CD4-positive, alpha-beta T cell treated with Interleukin-2 at 100 ng/mL for 4 hours (primary cell): ENCODE data around the gene ESRRG.

ENCODE experiments used
- DNase-seq: peaks from one replicate; pipeline ENCODE4 v3.0.0-alpha.2; 2020; ENCODE audit warnings: low spot score

Gene ESRRG

GRCh38 chr1:216502528-216503162, 220.6 kb downstream of the ESRRG start:
- no peak for DNase-seq

GRCh38 chr1:216500273-216500967, 222.8 kb downstream of the ESRRG start:
- no peak for DNase-seq

- DNase-seq: no peak
These were observed 223.5 kb downstream of the ESRRG start for GRCh38 chr1:216499581-216500272.

GRCh38 chr1:216498277-216498676, 225.0 kb downstream of the ESRRG start:
- no peak for DNase-seq

- DNase-seq: no peak
These were observed 238.2 kb downstream of the ESRRG start for GRCh38 chr1:216485042-216485441.

GRCh38 chr1:216483672-216484401, 239.4 kb downstream of the ESRRG start:
- no peak for DNase-seq

GRCh38 chr1:216482620-216483019, 240.6 kb downstream of the ESRRG start:
- DNase-seq: no peak

- no peak for DNase-seq
These were observed 245.0 kb downstream of the ESRRG start for GRCh38 chr1:216478238-216478637.

GRCh38 chr1:216476341-216476740, 246.9 kb downstream of the ESRRG start:
- no peak for DNase-seq

- DNase-seq: no peak
These were observed 247.5 kb downstream of the ESRRG start for GRCh38 chr1:216475659-216476276.

- no peak for DNase-seq
These were observed 256.9 kb downstream of the ESRRG start for GRCh38 chr1:216466162-216466801.

GRCh38 chr1:216464489-216464888, 258.7 kb downstream of the ESRRG start:
- DNase-seq: no peak

- DNase-seq: no peak
These were observed 261.0 kb downstream of the ESRRG start for GRCh38 chr1:216462066-216462775.

- DNase-seq: no peak
These were observed 261.8 kb downstream of the ESRRG start for GRCh38 chr1:216461466-216461865.

GRCh38 chr1:216459651-216460207, 263.5 kb downstream of the ESRRG start:
- DNase-seq: no peak

- no peak for DNase-seq
These were observed 264.4 kb downstream of the ESRRG start for GRCh38 chr1:216458812-216459211.

- DNase-seq: no peak
These were observed 265.9 kb downstream of the ESRRG start for GRCh38 chr1:216457356-216457755.

- DNase-seq: no peak
These were observed 266.5 kb downstream of the ESRRG start for GRCh38 chr1:216456682-216457081.

- no peak for DNase-seq
These were observed 269.5 kb downstream of the ESRRG start for GRCh38 chr1:216453777-216454176.
